Psoas muscle (tissue), 8 donors: ENCODE results near the gene PRDM2. TPM values are rescaled to one million over a fixed set of nuclear protein-coding genes. Genes with fewer than 3 reads are reported as not detected.

Experiments used
- ATAC-seq, 4 donors: fragments of 200-7000 bp; cut with Tn5 transposase; one replicate each; pipeline ENCODE4 v1.9.1; 2020; ENCODE audit warnings: moderate library complexity in 3 of 4, mild to moderate bottlenecking in 2 of 4
- DNase-seq, 2 donors: peaks; one replicate each; pipeline ENCODE4 v3.0.0-alpha.2; 2020
- H3K27ac ChIP-seq: fragments of 200-600 bp; one replicate; pipeline ENCODE4 v1.8.0; 2022
- H3K27me3 ChIP-seq, 3 donors: fragments of 200-600 bp in 1 of 3; one replicate each; pipeline versions ENCODE4 v1.6.1 to v1.8.0; 2013 to 2022; ENCODE audit warnings: low read length in 2 of 3, mild to moderate bottlenecking in 2 of 3, moderate library complexity in 1 of 3; ENCODE audit not compliant: insufficient read depth in 3 of 3
- H3K36me3 ChIP-seq, 2 donors: fragments of 200-600 bp in 1 of 2; one replicate each; pipeline versions ENCODE4 v1.6.1 to v1.8.0; 2013 to 2022; ENCODE audit warnings: low read depth in 1 of 2, mild to moderate bottlenecking in 1 of 2, moderate library complexity in 1 of 2; ENCODE audit not compliant: insufficient read depth in 1 of 2
- H3K4me1 ChIP-seq: fragments of 200-600 bp; one replicate; pipeline ENCODE4 v1.8.0; 2022
- H3K4me3 ChIP-seq: fragments of 200-600 bp; one replicate; pipeline ENCODE4 v1.8.0; 2022; ENCODE audit warnings: mild to moderate bottlenecking
- H3K9me3 ChIP-seq: fragments of 200-600 bp; one replicate; pipeline ENCODE4 v1.8.0; 2022
- CTCF ChIP-seq: fragments of 200-600 bp; IDR thresholded peaks from one replicate; pipeline ENCODE4 v1.8.0; 2022; ENCODE audit warnings: antibody characterized with exemption
- WGBS, 3 donors: extraction: QIAGEN DNeasy Blood & Tissue Kit; methylation state at CpG; one replicate each; pipeline versions ENCODE4 v1.1.6 to v1.1.7; 2013; 5-methylcytosine and 5-hydroxymethylcytosine counted together
- intact Hi-C, 2 donors: fragments of 100-400 bp; cut with DNase I; formaldehyde crosslinking; loops; one replicate each; pipeline versions ENCODE4 v1.11.0 to v1.14.2; 2022
- polyA plus RNA-seq, 3 donors: library from polyadenylated mRNA; stranded (reverse); fragments of 200-250 nt; gene quantifications; one replicate each; pipeline ENCODE4 v1.2.3, GENCODE V29; 2013
- total RNA-seq, 4 donors: library from RNA; stranded (reverse); fragmentation: NEBNext Ultra II Directional in 2 of 4; extraction: Animal tissue kit (Norgen Biotek cat#: 25700) in 2 of 4; gene quantifications; one replicate each; pipeline versions ENCODE4 v1.2.1 to v1.2.4, GENCODE V29; 2021 to 2023
- donor health status: healthy with polysubstance abuse.
- donor health status: DM: no; HTN: no; CAD: no; lungs with moderate emphysema.
- donor health status: Bipolar disorder and iron deficiency.
- donor health status: healthy.
- donor health status: DM: yes; HTN: yes; CAD: no.
- donor health status: DM: no; HTN: no; CAD: no.
- donor health status: DM: no; HTN: no; CAD: no.
- donor health status: DM: yes; HTN: yes; CAD: no.

Gene PRDM2
- total and polyA plus RNA-seq, 7 donors, result 12.1 to 84.3 (median 44.3) TPM

- H3K4me1 ChIP-seq, result no peaks in the 10 kb centered on the region
- no peak overlapping the region for H3K4me3 ChIP-seq
- TF ChIP-seq CTCF, result no peak
- WGBS, 3 donors, result 64 to 73% (median 66%) methylated on average over 7 of the region's 7 CpGs
- ATAC-seq (no peak), DNase-seq (no peak)
- no peaks in the 10 kb centered on the region for H3K36me3 ChIP-seq
- no peak overlapping the region for H3K27ac ChIP-seq
- H3K9me3 ChIP-seq, result no peaks in the 10 kb centered on the region
- H3K27me3 ChIP-seq, result peaks cover 0 to 8% (median 5%) of the 10 kb centered on the region in 3 donors
- intact Hi-C loops, result no loop called here
Measured at GRCh38 chr1:13869172-13869797, 169.3 kb downstream of the PRDM2 start.

GRCh38 chr1:13871413-13871812 is 171.4 kb downstream of the PRDM2 start:
- 84 to 93% (median 88%) methylated on average over 2 of the region's 2 CpGs for WGBS, 3 donors
- Histone ChIP-seq H3K36me3 (no peaks in the 10 kb centered on the region), H3K4me1 (no peaks in the 10 kb centered on the region), H3K27me3 (peaks cover 0 to 6% (median 0%) of the 10 kb centered on the region in 3 donors), H3K27ac (no peak overlapping the region), H3K4me3 (no peak overlapping the region), H3K9me3 (no peaks in the 10 kb centered on the region)
- DNase-seq (no peak), ATAC-seq (no peak)
- intact Hi-C loops, result no loop called here
- TF ChIP-seq CTCF, result no peak

- Histone ChIP-seq H3K27me3 (peaks cover 0 to 6% (median 0%) of the 10 kb centered on the region in 3 donors), H3K9me3 (no peaks in the 10 kb centered on the region), H3K4me1 (no peaks in the 10 kb centered on the region), H3K36me3 (no peaks in the 10 kb centered on the region), H3K27ac (no peak overlapping the region), H3K4me3 (no peak overlapping the region)
- intact Hi-C loops, result no loop called here
- no peak for DNase-seq
- TF ChIP-seq CTCF, result no peak
- no peak for ATAC-seq
- 93 to 97% (median 96%) methylated on average over 3 of the region's 3 CpGs for WGBS, 3 donors
Measured at GRCh38 chr1:13871886-13872285, 171.9 kb downstream of the PRDM2 start.

- Histone ChIP-seq H3K4me3 (no peak overlapping the region), H3K4me1 (no peaks in the 10 kb centered on the region), H3K9me3 (no peaks in the 10 kb centered on the region), H3K27me3 (peaks cover 0 to 6% (median 3%) of the 10 kb centered on the region in 3 donors), H3K27ac (no peak overlapping the region), H3K36me3 (no peaks in the 10 kb centered on the region)
- intact Hi-C loops, result no loop called here
- WGBS, 3 donors, result 50 to 53% (median 50%) methylated on average over 6 of the region's 6 CpGs
- DNase-seq (no peak), ATAC-seq (no peak)
- TF ChIP-seq CTCF, result no peak
Measured at GRCh38 chr1:13873032-13873431, 173.0 kb downstream of the PRDM2 start.

Other genes starting within 250 kb of the PRDM2 start
- gene LRRC38, start 186.2 kb upstream of the PRDM2 start, total RNA-seq, result 10 to 100 TPM in 1 of 4 donors, 1 to 10 TPM in 3; 7.0 to 26.8 (median 9.5) TPM
- gene LRRC38, start 186.2 kb upstream of the PRDM2 start, polyA plus RNA-seq, result 1 to 10 TPM; 2.9 to 6.5 (median 5.1) TPM
- gene PDPN, start 116.4 kb upstream of the PRDM2 start, total RNA-seq, result 10 to 100 TPM; 22.4 to 33.8 (median 28.7) TPM
- gene PDPN, start 116.4 kb upstream of the PRDM2 start, polyA plus RNA-seq, result 10 to 100 TPM; 17.2 to 38.4 (median 18.6) TPM